PC-3 (cell line): ENCODE data around the gene PAPOLB.

Experiments used
- EZH2 ChIP-seq: fragments of 300-600 bp; sonication (generic); IDR thresholded peaks from one replicate; pipeline ENCODE4 v1.6.1; 2017; ENCODE audit warnings: antibody characterized with exemption, mild to moderate bottlenecking, low read length; ENCODE audit not compliant: unreplicated experiment
- TF ChIP-seq, protein P1 (sequence below): fragments of 300-600 bp; sonication (generic); conservative IDR thresholded peaks from 2 replicates; pipeline ENCODE4 v1.5.1; 2017; ENCODE audit warnings: antibody characterized with exemption, low read depth, mild to moderate bottlenecking, low read length

DNA sequence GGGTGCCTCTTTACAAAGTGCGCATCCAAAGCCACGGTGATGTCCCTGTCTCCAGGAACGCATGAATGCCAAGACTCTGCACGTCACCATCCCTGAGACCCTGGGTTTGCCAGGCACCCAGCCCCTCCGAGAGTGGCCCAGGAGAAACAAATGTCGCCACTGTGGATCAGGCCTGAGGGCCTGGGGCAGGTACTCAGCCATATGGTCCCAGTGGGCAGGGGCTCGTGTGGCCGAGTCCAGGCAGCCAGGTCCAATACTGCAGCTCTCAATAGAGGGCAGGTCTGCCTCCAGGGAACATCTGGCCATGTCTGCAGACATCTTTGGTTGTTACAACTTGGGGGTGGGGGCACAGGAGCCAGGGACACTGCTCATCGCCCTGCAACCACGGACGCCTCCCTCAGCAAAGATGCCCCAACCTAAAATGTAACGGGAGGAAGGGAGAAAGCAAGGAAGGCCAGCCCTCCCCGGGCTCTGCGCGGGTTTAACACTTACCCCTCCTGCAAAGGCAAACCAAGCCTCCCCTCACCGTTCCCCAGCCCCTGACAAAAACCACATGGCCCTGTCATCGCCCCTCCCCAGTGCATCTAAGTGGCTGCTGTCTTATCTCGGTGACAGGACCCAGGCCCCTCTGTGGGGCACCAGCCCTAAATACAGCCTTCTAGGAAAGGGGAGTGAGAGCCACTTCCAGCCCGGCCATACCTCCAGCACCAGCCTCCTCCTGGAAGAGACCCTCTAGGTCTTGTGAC, 10.3 kb upstream of the PAPOLB start:
- TF ChIP-seq EZH2 = no peak
- TF ChIP-seq, protein P1, sequence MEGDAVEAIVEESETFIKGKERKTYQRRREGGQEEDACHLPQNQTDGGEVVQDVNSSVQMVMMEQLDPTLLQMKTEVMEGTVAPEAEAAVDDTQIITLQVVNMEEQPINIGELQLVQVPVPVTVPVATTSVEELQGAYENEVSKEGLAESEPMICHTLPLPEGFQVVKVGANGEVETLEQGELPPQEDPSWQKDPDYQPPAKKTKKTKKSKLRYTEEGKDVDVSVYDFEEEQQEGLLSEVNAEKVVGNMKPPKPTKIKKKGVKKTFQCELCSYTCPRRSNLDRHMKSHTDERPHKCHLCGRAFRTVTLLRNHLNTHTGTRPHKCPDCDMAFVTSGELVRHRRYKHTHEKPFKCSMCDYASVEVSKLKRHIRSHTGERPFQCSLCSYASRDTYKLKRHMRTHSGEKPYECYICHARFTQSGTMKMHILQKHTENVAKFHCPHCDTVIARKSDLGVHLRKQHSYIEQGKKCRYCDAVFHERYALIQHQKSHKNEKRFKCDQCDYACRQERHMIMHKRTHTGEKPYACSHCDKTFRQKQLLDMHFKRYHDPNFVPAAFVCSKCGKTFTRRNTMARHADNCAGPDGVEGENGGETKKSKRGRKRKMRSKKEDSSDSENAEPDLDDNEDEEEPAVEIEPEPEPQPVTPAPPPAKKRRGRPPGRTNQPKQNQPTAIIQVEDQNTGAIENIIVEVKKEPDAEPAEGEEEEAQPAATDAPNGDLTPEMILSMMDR = no peak
